D721Med (cell line): ENCODE data around the gene SLC7A10.
"Not testable (repeated sequence)": the region's sequence is repeated elsewhere in the genome, so short reads cannot be mapped to it uniquely, and the experiment has no call there.

ENCODE experiments used
- DNase-seq: peaks from one replicate; pipeline ENCODE4 v3.0.0; 2011; ENCODE audit warnings: low spot score; ENCODE audit not compliant: insufficient read length
- FAIRE-seq: peaks from 2 replicates; lab custom pipeline; 2011; peaks lifted over from hg19 to GRCh38; lab: Jason Lieb, UNC
- TF ChIP-seq, protein P1 (sequence below): IDR thresholded peaks from 2 replicates; pipeline ENCODE4 v1.5.1; 2012; ENCODE audit warnings: mild to moderate bottlenecking, control low read depth; ENCODE audit not compliant: insufficient read depth; ENCODE audit errors: missing control alignments

SLC7A10 gene

GRCh38 chr19:33226550-33227241, 1.0 kb upstream of the SLC7A10 start:
- no peak for FAIRE-seq

DNA sequence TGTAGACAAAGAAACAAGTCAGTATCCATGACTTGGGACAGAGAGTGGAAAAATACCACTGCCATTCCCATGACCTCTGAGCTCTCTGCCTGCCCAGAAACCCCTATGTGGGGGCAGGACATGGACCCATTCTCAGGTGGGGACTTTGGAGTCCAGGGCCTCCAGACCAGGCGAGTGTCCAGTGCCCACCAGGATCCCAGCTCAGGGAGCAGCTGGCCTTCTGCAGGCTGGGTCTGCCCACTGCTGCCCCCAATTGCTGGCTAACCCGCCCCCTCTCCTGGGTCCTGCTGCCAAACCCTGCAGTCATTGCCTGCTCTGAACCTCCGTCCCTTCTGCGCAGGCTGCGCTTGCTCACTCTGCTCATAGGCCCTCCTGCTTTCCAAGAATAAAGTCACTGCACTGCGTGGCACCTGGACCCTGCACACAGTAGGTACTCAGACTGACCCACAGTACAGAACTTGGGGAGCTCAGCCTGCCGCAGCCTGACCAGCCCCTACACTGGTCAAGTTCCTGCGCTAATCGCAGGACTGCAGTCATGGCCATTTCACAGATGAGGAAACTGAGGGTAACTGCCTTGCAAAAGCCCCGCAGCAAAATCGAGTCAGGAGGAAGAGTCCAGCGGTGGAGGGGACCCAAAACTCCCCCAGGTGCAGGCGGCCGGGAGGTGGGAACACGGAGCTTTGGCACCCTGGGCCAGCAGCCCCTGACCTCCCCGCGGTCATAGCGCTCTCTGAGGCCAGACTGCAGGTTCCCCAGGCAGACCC, 774 bp downstream of the SLC7A10 start:
- DNase-seq = no peak
- FAIRE-seq = no peak
- TF ChIP-seq, protein P1, sequence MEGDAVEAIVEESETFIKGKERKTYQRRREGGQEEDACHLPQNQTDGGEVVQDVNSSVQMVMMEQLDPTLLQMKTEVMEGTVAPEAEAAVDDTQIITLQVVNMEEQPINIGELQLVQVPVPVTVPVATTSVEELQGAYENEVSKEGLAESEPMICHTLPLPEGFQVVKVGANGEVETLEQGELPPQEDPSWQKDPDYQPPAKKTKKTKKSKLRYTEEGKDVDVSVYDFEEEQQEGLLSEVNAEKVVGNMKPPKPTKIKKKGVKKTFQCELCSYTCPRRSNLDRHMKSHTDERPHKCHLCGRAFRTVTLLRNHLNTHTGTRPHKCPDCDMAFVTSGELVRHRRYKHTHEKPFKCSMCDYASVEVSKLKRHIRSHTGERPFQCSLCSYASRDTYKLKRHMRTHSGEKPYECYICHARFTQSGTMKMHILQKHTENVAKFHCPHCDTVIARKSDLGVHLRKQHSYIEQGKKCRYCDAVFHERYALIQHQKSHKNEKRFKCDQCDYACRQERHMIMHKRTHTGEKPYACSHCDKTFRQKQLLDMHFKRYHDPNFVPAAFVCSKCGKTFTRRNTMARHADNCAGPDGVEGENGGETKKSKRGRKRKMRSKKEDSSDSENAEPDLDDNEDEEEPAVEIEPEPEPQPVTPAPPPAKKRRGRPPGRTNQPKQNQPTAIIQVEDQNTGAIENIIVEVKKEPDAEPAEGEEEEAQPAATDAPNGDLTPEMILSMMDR = no peak

More at GRCh38 chr19:33226550-33227241, 1.0 kb upstream of the SLC7A10 start:
- no peak for DNase-seq
- TF ChIP-seq, protein P1 = no peak

DNA sequence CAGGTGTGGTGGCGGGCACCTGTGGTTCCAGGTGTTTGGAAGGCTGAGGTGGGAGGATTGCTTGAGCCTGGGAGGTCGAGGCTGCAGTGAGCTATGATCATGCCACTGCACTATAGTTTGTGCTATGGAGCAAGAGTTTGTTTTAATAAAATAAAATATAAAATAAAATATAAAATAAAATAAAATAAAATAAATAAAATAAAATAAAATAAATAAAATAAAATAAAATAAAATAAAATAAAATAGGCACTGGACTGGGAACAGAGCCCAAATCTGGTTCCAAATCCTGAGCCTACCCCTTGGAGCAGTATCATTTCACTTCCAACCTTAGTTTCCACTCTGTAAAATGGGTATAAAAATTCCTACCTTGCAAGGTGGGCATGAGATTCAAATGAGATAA, 3.4 kb downstream of the SLC7A10 start:
- not testable (repeated sequence) for DNase-seq, FAIRE-seq

DNA sequence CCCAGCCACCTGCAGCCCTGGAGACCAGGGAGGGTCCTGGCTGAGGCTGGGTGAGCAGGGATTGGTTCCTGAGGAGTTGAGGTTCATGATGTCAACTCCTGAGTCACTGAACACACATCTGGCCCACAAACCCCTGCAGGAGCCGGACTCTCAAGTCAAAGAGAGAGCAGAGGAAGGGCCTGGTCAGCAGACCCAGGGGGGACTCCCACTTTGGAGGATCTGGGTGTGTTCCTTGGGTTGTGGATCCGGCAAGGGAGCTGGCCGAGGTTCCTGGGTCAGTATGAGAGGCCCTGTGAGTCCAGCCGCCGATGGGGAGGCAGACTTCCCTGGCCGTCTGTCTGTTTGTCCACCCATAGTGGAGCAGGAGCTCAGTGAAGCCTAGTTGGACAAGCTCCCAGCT, 4.0 kb downstream of the SLC7A10 start:
- TF ChIP-seq, protein P1 = no peak
- FAIRE-seq = no peak
- DNase-seq = no peak

DNA sequence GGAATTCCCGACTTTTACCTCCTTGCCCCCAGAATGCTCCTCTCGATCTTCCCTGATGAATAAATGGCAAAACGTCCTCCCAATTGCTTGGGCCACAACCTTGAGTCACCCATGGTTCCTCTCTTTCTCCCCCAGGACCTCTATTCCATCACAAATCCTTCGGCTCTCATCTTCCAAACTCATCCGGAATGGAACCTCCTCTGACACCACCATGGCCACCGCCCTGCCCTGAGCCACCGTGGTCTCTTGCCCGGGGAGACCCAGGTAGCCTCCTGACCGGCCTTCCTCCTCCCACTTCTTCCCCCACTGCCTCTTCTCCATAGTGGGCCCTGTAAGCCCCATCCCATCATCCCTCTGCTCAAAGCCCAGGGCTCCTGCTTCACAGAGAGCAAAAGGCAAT, 4.9 kb downstream of the SLC7A10 start:
- TF ChIP-seq, protein P1 = no peak
- DNase-seq (no peak), FAIRE-seq (no peak)

DNA sequence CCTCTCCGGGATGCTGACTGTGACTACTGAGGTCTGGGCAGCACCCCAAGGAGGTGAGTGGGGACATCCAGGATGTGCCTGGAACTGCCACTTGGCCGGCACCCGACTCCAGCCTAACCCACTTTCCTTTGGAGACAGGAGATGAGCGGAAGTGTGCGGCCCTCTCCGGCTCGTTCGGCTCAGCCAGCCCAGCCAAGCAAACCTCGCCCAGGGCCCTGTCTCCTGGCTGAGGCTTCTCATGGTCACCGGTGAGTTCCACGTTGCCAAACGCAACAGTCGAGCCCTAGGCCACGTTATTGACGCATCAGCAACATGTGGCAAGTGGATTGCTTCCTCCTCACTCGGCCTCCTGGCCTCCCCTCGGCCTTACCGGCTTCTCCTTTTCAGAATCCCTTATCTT, 5.5 kb downstream of the SLC7A10 start:
- FAIRE-seq (no peak), DNase-seq (no peak)
- TF ChIP-seq, protein P1 = no peak

- no peak for FAIRE-seq
- TF ChIP-seq, protein P1 = no peak
- DNase-seq = no peak
Observed at GRCh38 chr19:33219261-33219815, 6.3 kb downstream of the SLC7A10 start.
